Heart left ventricle (tissue), 16 donors: ENCODE measurements around the gene AP3S2. TPM values are rescaled to one million over a fixed set of nuclear protein-coding genes. Genes with fewer than 3 reads are reported as not detected.

Source experiments
- ATAC-seq, 4 donors: fragments of 200-7000 bp; cut with Tn5 transposase; one replicate each; pipeline ENCODE4 v1.9.1; 2020 to 2022; ENCODE audit warnings: moderate library complexity in 4 of 4, mild to moderate bottlenecking in 3 of 4, moderate number of reproducible peaks in 1 of 4
- DNase-seq, 5 donors: peaks; one replicate each; pipeline ENCODE4 v3.0.0-alpha.2; 2020
- H3K27ac ChIP-seq, 12 donors: fragments of 200-600 bp; sonication (generic) in 4 of 12; one replicate each; pipeline versions ENCODE4 v1.5.0 to v1.8.0; 2016 to 2022; ENCODE audit warnings: mild to moderate bottlenecking in 2 of 12
- H3K27me3 ChIP-seq, 9 donors: fragments of 200-600 bp; sonication (generic) in 2 of 9; one replicate each; pipeline versions ENCODE4 v1.5.1 to v1.8.0; 2016 to 2022; ENCODE audit warnings: mild to moderate bottlenecking in 3 of 9
- H3K36me3 ChIP-seq, 9 donors: fragments of 200-600 bp; sonication (generic) in 2 of 9; one replicate each; pipeline versions ENCODE4 v1.5.0 to v1.8.0; 2018 to 2022; ENCODE audit warnings: mild to moderate bottlenecking in 2 of 9
- H3K4me1 ChIP-seq, 12 donors: fragments of 200-600 bp; sonication (generic) in 4 of 12; one replicate each; pipeline versions ENCODE4 v1.5.0 to v1.8.0; 2016 to 2022; ENCODE audit warnings: mild to moderate bottlenecking in 3 of 12
- H3K4me3 ChIP-seq, 12 donors: fragments of 200-600 bp; sonication (generic) in 4 of 12; one replicate each; pipeline versions ENCODE4 v1.5.0 to v1.8.0; 2017 to 2022; ENCODE audit warnings: mild to moderate bottlenecking in 9 of 12, moderate library complexity in 4 of 12
- H3K9me3 ChIP-seq, 12 donors: fragments of 200-600 bp; sonication (generic) in 4 of 12; one replicate each; pipeline versions ENCODE4 v1.5.0 to v1.8.0; 2016 to 2022; ENCODE audit warnings: mild to moderate bottlenecking in 1 of 12
- POLR2A ChIP-seq, 2 donors: fragments of 450-650 bp; IDR thresholded peaks; one replicate each; pipeline ENCODE4 v1.6.1; 2017; ENCODE audit warnings: antibody characterized with exemption in 2 of 2, mild to moderate bottlenecking in 2 of 2, moderate library complexity in 2 of 2
- WGBS, 4 donors: extraction: QIAGEN DNeasy Blood & Tissue Kit in 2 of 4; methylation state at CpG; one replicate each; pipeline versions ENCODE4 v1.1.5 to v1.1.7; 2013 to 2018; 5-methylcytosine and 5-hydroxymethylcytosine counted together
- intact Hi-C, 10 donors: fragments of 100-400 bp; cut with DNase I; formaldehyde crosslinking; loops; one replicate each; pipeline versions ENCODE4 v1.11.1 to v1.14.2; 2022
- polyA plus RNA-seq, 2 donors: library from polyadenylated mRNA; stranded (reverse); fragments of 200-250 nt; gene quantifications; one replicate each; pipeline ENCODE4 v1.2.3, GENCODE V29; 2013
- total RNA-seq, 9 donors: library from RNA; depleted of rRNA in 2 of 9; stranded (reverse); fragments of >200 nt in 2 of 9; fragmentation: NEBNext Ultra II Directional in 3 of 9; extraction: Animal tissue kit (Norgen Biotek cat#: 25700) in 3 of 9; gene quantifications; one replicate each; pipeline versions ENCODE4 v1.1.0 to v1.2.4, GENCODE V29; 2016 to 2023
- TF ChIP-seq, protein P1 (sequence below), 12 donors: fragments of 200-600 bp; sonication (generic) in 4 of 12; IDR thresholded peaks; one replicate each; pipeline versions ENCODE4 v1.5.0 to v1.8.0; 2018 to 2022; ENCODE audit warnings: antibody characterized with exemption in 12 of 12, mild to moderate bottlenecking in 5 of 12
- donor health status: ischemic (EF 13 %, LVEDD 7.1; RV severe dilation, severe dysfunction).
- donor health status: healthy with polysubstance abuse.
- donor health status: DM: no; HTN: yes; CAD: no.
- donor health status: DM: no; HTN: no; CAD: no.
- donor health status: ischemic (EF 25% LVEDD 6.9; RV normal size, moderate dysfunction).
- donor health status: ischemic (EF 25% LVEDD 5.7; RV mildly dilated, moderate dysfunction).
- donor health status: healthy.
- donor health status: DM: yes; HTN: yes; CAD: no.
- donor health status: ischemic (EF 35%, LVEDD 5.7; RV mildly dilated, moderate dysfunction).
- donor health status: nonischemic (EF 11% LVEDD 7.7; RV severe dilation, severe dysfunction).
- donor health status: DM: yes; HTN: yes; CAD: no.
- donor health status: PGD.
- donor health status: ischemic (EF 29% LVEDD 5.4; RV normal size, mild dysfunction).
- donor health status: nonischemic (EF 23%, LVEDD 6.1; RV moderate dilation, normal function).

Gene AP3S2
- total and polyA plus RNA-seq, 11 donors, result 15.4 to 64.6 (median 43.3) TPM

DNA sequence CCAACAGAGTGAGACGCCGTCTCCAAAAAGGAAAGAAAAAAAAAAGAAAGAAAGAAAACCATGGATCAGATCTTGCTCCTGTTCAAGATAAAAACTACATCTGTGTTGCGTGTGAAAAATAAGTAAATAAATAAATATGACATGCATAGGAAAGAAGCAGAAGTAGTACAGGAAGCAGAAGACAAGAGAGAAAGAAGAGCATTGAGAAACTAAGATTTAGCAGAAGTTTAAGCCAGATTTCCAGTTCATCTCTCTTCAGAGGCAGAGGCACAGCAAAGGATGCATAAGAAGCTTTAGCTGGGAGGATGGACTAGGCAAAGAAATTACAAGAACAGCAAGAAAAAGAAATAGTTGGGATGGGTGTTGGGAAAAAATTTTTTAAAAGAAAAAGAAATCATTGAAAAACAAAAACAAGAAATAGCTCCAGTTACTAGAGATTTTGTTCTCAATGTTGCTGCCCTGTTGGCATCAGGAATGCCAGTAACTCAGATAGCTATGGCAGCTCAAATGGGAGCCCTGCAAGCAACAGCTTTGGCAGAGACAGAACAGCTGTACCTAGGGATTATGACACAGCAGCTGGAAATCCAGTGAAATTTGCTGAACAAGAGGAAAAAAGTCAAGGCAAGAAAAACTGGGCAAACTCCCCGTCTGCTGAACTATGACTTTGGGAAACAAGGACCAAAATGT is 17.3 kb downstream of the AP3S2 start:
- intact Hi-C loops, result no loop called here
- TF ChIP-seq, protein P1, sequence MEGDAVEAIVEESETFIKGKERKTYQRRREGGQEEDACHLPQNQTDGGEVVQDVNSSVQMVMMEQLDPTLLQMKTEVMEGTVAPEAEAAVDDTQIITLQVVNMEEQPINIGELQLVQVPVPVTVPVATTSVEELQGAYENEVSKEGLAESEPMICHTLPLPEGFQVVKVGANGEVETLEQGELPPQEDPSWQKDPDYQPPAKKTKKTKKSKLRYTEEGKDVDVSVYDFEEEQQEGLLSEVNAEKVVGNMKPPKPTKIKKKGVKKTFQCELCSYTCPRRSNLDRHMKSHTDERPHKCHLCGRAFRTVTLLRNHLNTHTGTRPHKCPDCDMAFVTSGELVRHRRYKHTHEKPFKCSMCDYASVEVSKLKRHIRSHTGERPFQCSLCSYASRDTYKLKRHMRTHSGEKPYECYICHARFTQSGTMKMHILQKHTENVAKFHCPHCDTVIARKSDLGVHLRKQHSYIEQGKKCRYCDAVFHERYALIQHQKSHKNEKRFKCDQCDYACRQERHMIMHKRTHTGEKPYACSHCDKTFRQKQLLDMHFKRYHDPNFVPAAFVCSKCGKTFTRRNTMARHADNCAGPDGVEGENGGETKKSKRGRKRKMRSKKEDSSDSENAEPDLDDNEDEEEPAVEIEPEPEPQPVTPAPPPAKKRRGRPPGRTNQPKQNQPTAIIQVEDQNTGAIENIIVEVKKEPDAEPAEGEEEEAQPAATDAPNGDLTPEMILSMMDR (IDR thresholded peaks at IDR 0.05), result no peak
- TF ChIP-seq POLR2A (IDR thresholded peaks at IDR 0.05), result no peak
- no peaks in the 10 kb centered on the region for H3K9me3 ChIP-seq
- H3K4me1 ChIP-seq, result peaks cover 0 to 16% (median 0%) of the 10 kb centered on the region in 12 donors
- H3K27ac ChIP-seq, result peak overlapping the region in 1 of 12 donors; percentile 58
- H3K4me3 ChIP-seq, result no peak overlapping the region
- peaks cover 0 to 85% (median 70%) of the 10 kb centered on the region in 9 donors for H3K36me3 ChIP-seq
- 82 to 91% (median 86%) methylated on average over 4 of the region's 4 CpGs for WGBS, 4 donors
- no peak for DNase-seq
- H3K27me3 ChIP-seq, result no peaks in the 10 kb centered on the region
- no peak for ATAC-seq

DNA sequence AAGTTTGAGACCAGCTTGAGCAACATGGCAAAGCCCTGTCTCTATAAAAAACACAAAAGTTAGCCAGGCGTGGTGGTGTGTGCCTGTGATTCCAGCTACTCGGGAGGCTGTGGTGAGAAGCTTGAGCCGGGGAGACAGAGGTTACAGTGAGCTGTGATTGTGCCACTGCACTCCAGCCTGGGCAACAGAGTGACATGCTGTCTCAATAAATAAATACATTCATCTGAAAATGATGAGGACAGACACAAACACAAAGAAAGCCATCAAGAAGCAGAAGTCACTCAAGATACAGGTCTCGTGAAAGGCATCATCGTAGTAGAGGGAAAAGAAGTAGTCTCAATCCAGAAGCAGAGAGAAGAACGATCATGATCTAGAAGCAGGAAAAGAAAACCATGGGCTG is 18.1 kb downstream of the AP3S2 start:
- 92 to 97% (median 95%) methylated on average over 6 of the region's 6 CpGs for WGBS, 4 donors
- no peak overlapping the region for H3K4me3 ChIP-seq
- H3K9me3 ChIP-seq, result no peaks in the 10 kb centered on the region
- intact Hi-C loops, result loop anchor here in 9 of 10 donors (1.0 to 2.0 kb wide), 2 partner anchors 115 kb away; no protein-coding TSS in a partner anchor
- ATAC-seq (no peak), DNase-seq (no peak)
- TF ChIP-seq, protein P1 (IDR thresholded peaks at IDR 0.05), result no peak
- no peak for TF ChIP-seq POLR2A (IDR thresholded peaks at IDR 0.05)
- H3K27ac ChIP-seq, result peak overlapping the region in 1 of 12 donors; percentile 58
- no peaks in the 10 kb centered on the region for H3K27me3 ChIP-seq
- H3K36me3 ChIP-seq, result peaks cover 0 to 85% (median 72%) of the 10 kb centered on the region in 9 donors
- H3K4me1 ChIP-seq, result peaks cover 0 to 18% (median 0%) of the 10 kb centered on the region in 12 donors

DNA sequence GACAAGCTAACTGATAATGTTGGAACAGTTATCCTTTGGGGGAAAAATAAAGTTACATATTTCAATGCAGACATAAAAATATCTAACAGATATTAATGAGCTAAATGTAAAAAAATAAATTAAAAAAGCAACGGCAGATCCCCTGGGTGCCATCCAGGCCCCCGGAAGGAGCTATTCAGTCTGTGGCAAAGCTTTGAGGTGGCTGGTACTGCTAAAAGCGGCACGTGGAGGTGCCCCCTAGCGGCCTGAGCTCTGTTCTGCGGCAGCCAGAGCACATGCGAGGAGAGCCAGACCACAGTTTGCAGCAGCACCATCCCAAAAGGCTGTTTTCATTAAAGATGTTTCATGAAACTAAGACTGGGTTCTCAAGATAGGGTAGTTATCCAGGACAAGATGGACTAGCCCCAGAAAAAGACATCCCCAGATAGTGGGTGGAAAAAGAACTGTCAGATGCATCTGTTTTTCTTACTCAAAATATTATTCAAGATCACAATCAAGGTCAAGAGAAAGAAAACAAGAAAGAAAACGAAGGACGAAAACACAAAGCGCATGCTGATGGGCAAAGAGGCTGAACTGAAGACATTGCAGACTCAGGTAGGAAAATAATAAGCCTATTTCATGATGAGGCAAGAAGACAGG is 18.7 kb downstream of the AP3S2 start:
- no peak for TF ChIP-seq POLR2A (IDR thresholded peaks at IDR 0.05)
- TF ChIP-seq, protein P1 (IDR thresholded peaks at IDR 0.05), result peak; percentile 87 to 98 (median 92)
- H3K27ac ChIP-seq, result no peak overlapping the region

DNA sequence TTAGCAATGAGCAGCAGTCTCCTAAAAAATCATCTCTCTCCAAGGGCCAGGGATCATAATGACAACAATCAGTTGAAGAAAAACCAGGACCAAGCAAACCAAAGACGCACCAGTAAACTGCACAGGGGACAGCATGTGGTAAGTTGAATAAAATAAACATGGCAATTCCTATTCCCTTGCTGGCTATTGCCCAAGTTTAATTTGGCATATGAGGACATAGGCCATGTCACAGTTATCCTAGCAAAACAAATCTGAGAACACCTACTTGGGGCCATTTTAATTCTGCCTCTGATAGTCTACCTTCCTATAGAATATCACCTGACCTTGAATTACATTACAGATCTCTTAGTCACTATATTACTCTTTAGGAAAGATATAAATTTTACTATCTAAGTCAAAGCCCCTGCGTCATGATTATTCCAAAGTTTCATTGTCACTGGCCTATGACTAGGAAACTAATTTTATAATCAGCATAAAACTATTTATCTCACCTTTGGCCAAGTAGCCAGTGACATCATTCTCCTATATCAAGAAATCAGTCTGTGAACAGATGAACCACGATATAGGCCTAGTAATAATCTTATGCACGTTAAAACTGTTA is 23.0 kb downstream of the AP3S2 start:
- Histone ChIP-seq H3K36me3 (peaks cover 0 to 56% (median 37%) of the 10 kb centered on the region in 9 donors), H3K9me3 (no peaks in the 10 kb centered on the region), H3K27me3 (no peaks in the 10 kb centered on the region), H3K4me1 (peaks cover 0 to 22% (median 0%) of the 10 kb centered on the region in 12 donors), H3K27ac (no peak overlapping the region), H3K4me3 (no peak overlapping the region)
- DNase-seq (no peak), ATAC-seq (no peak)
- WGBS, 4 donors, result 95 to 97% (median 95%) methylated on average over 4 of the region's 4 CpGs
- intact Hi-C loops, result no loop called here
- TF ChIP-seq, protein P1 (IDR thresholded peaks at IDR 0.05), result no peak
- TF ChIP-seq POLR2A (IDR thresholded peaks at IDR 0.05), result no peak

More for the DNA sequence above, 18.7 kb downstream of the AP3S2 start:
- ATAC-seq (peak; percentile 78 to 95 (median 94)), DNase-seq (peak; percentile 66 to 89 (median 79))
- H3K27me3 ChIP-seq, result no peaks in the 10 kb centered on the region
- H3K36me3 ChIP-seq, result peaks cover 0 to 85% (median 72%) of the 10 kb centered on the region in 9 donors
- H3K4me1 ChIP-seq, result peaks cover 0 to 25% (median 0%) of the 10 kb centered on the region in 12 donors
- WGBS, 4 donors, result 25 to 27% (median 26%) methylated on average over 10 of the region's 10 CpGs
- H3K4me3 ChIP-seq, result no peak overlapping the region
- H3K9me3 ChIP-seq, result no peaks in the 10 kb centered on the region
- intact Hi-C loops, result loop anchor here in 9 of 10 donors (1.0 to 2.0 kb wide), 2 partner anchors 114 to 115 kb away; no protein-coding TSS in a partner anchor
